ENCODE measurements around the gene SLC2A4.

SLC2A4 gene

GRCh38 chr17:7307686-7308624, 26.4 kb downstream of the SLC2A4 start:
- peak; percentile 30 for DNase-seq (ENCODE audit: low read depth)
- TF ChIP-seq CTCF (conservative IDR thresholded peaks at IDR 0.05; ENCODE audit: control insufficient read depth, insufficient read depth, low read depth, low read length), result no peak
- H3K4me3 ChIP-seq (ENCODE audit: control insufficient read depth, low read depth, low read length), result peak overlapping the region; percentile 100

- TF ChIP-seq CTCF (conservative IDR thresholded peaks at IDR 0.05; ENCODE audit: control insufficient read depth, insufficient read depth, low read depth, low read length), result no peak
- peak overlapping the region; percentile 100 for H3K4me3 ChIP-seq (ENCODE audit: control insufficient read depth, low read depth, low read length)
- peak; percentile 81 for DNase-seq (ENCODE audit: low read depth)
Observed at GRCh38 chr17:7308625-7309433, 27.3 kb downstream of the SLC2A4 start.

- H3K4me3 ChIP-seq (ENCODE audit: control insufficient read depth, low read depth, low read length), result peak overlapping the region; percentile 100
- no peak for TF ChIP-seq CTCF (conservative IDR thresholded peaks at IDR 0.05; ENCODE audit: control insufficient read depth, insufficient read depth, low read depth, low read length)
- no peak for DNase-seq (ENCODE audit: low read depth)
Observed at GRCh38 chr17:7309628-7310027, 28.1 kb downstream of the SLC2A4 start.

GRCh38 chr17:7311110-7311705, 29.7 kb downstream of the SLC2A4 start:
- H3K4me3 ChIP-seq (ENCODE audit: control insufficient read depth, low read depth, low read length), result no peak overlapping the region
- TF ChIP-seq CTCF (conservative IDR thresholded peaks at IDR 0.05; ENCODE audit: control insufficient read depth, insufficient read depth, low read depth, low read length), result no peak
- no peak for DNase-seq (ENCODE audit: low read depth)

GRCh38 chr17:7312432-7313087, 31.0 kb downstream of the SLC2A4 start:
- H3K4me3 ChIP-seq (ENCODE audit: control insufficient read depth, low read depth, low read length), result no peak overlapping the region

More at GRCh38 chr17:7312432-7313087, 31.0 kb downstream of the SLC2A4 start:
- no peak for DNase-seq (ENCODE audit: low read depth)
- TF ChIP-seq CTCF (conservative IDR thresholded peaks at IDR 0.05; ENCODE audit: control insufficient read depth, insufficient read depth, low read depth, low read length), result no peak

All from fibroblast of mammary gland (primary cell).